Measurements from ENCODE around the gene MAP2K4. TPM values are rescaled to one million over a fixed set of nuclear protein-coding genes. Genes with fewer than 3 reads are reported as not detected.

MAP2K4 gene
- total and polyA plus RNA-seq, 2 donors (not counting 1 experiment from before 2014, with no cell fraction given) = 6.2 to 44.8 TPM

GRCh38 chr17:12114686-12115418, 94.2 kb downstream of the MAP2K4 start:
- TF ChIP-seq EZH2 (IDR thresholded peaks at IDR 0.05; ENCODE audit: borderline replicate concordance, insufficient read depth, low read depth, low read length, poor library complexity, severe bottlenecking) = no peak
- no peak for TF ChIP-seq CTCF (IDR thresholded peaks at IDR 0.05)
- H3K9me3 Mint-ChIP-seq (ENCODE audit: insufficient read depth) = no peaks in the 10 kb centered on the region
- ChIA-PET POLR2A (no interaction called here), CTCF (no interaction called here)
- H3K27me3 ChIP-seq (replicated peaks in 1 of 4; ENCODE audit: control extremely low read depth in 1 of 4, control insufficient read depth in 3 of 4, insufficient read depth in 4 of 4, low read length in 3 of 4) = no peaks in the 10 kb centered on the region
- H3K4me2 ChIP-seq (replicated peaks; ENCODE audit: low read depth, low read length, poor library complexity, severe bottlenecking) = no peak overlapping the region
- no peak overlapping the region for H3K27ac Mint-ChIP-seq
- H4K20me1 ChIP-seq (ENCODE audit: control insufficient read depth, insufficient read depth, low read length, poor library complexity, severe bottlenecking) = no peaks in the 10 kb centered on the region
- no peak overlapping the region for H3K4me3 ChIP-seq (ENCODE audit: control extremely low read depth in 1 of 5, extremely low read depth in 1 of 5, insufficient read depth in 1 of 5, low read depth in 2 of 5, low read length in 4 of 5)
- intact Hi-C loops (cut with micrococcal nuclease) = no loop called here
- DNase-seq (no peak), ATAC-seq (ENCODE audit: low read depth) (no peak)
- no peak overlapping the region for H3K27ac ChIP-seq (ENCODE audit: low read length in 2 of 2)
- H3K79me2 ChIP-seq (ENCODE audit: control insufficient read depth, insufficient read depth, low read length) = no peaks in the 10 kb centered on the region
- WGBS (ENCODE audit: insufficient coverage) = 100% methylated on average over 1 of the region's 3 CpGs
- H3K4me1 Mint-ChIP-seq = peaks cover 2% of the 10 kb centered on the region
- H3K9ac ChIP-seq (ENCODE audit: low read length) = no peak overlapping the region
- no peaks in the 10 kb centered on the region for H3K4me1 ChIP-seq (ENCODE audit: control insufficient read depth in 2 of 2, insufficient read depth in 2 of 2, low read length in 2 of 2)
- no peaks in the 10 kb centered on the region for H3K27me3 Mint-ChIP-seq
- H3K9me3 ChIP-seq (ENCODE audit: control extremely low read depth in 1 of 3, control insufficient read depth in 2 of 3, insufficient read depth in 1 of 3, low read length in 2 of 3) = no peaks in the 10 kb centered on the region
- H3K4me3 Mint-ChIP-seq = no peak overlapping the region
- H3K36me3 ChIP-seq (replicated peaks in 1 of 2; ENCODE audit: control extremely low read depth in 1 of 2, control insufficient read depth in 1 of 2, extremely low read depth in 1 of 2, insufficient read depth in 2 of 2, low read length in 1 of 2) = peaks cover 16 to 54% of the 10 kb centered on the region in 2 experiments
- H2AFZ ChIP-seq (ENCODE audit: insufficient read depth, low read depth, low read length, poor library complexity, severe bottlenecking) = no peak overlapping the region

GRCh38 chr17:12116143-12116542, 95.5 kb downstream of the MAP2K4 start:
- H3K27me3 ChIP-seq (replicated peaks in 1 of 4; ENCODE audit: control extremely low read depth in 1 of 4, control insufficient read depth in 3 of 4, insufficient read depth in 4 of 4, low read length in 3 of 4) = no peaks in the 10 kb centered on the region
- Mint-ChIP-seq H3K9me3 (ENCODE audit: insufficient read depth) (no peaks in the 10 kb centered on the region), H3K27ac (no peak overlapping the region), H3K4me1 (no peaks in the 10 kb centered on the region), H3K4me3 (no peak overlapping the region), H3K27me3 (no peaks in the 10 kb centered on the region)
- DNase-seq (no peak), ATAC-seq (ENCODE audit: low read depth) (no peak)
- H2AFZ ChIP-seq (ENCODE audit: insufficient read depth, low read depth, low read length, poor library complexity, severe bottlenecking) = no peak overlapping the region
- H4K20me1 ChIP-seq (ENCODE audit: control insufficient read depth, insufficient read depth, low read length, poor library complexity, severe bottlenecking) = no peaks in the 10 kb centered on the region
- H3K36me3 ChIP-seq (replicated peaks in 1 of 2; ENCODE audit: control extremely low read depth in 1 of 2, control insufficient read depth in 1 of 2, extremely low read depth in 1 of 2, insufficient read depth in 2 of 2, low read length in 1 of 2) = peaks cover 14 to 51% of the 10 kb centered on the region in 2 experiments
- POLR2A ChIA-PET = no interaction called here
- intact Hi-C loops (cut with micrococcal nuclease) = no loop called here
- H3K4me3 ChIP-seq (ENCODE audit: control extremely low read depth in 1 of 5, extremely low read depth in 1 of 5, insufficient read depth in 1 of 5, low read depth in 2 of 5, low read length in 4 of 5) = no peak overlapping the region
- no peak overlapping the region for H3K4me2 ChIP-seq (replicated peaks; ENCODE audit: low read depth, low read length, poor library complexity, severe bottlenecking)
- CTCF ChIA-PET = no interaction called here
- H3K9me3 ChIP-seq (ENCODE audit: control extremely low read depth in 1 of 3, control insufficient read depth in 2 of 3, insufficient read depth in 1 of 3, low read length in 2 of 3) = no peaks in the 10 kb centered on the region
- TF ChIP-seq CTCF (IDR thresholded peaks at IDR 0.05) = no peak
- TF ChIP-seq EZH2 (IDR thresholded peaks at IDR 0.05; ENCODE audit: borderline replicate concordance, insufficient read depth, low read depth, low read length, poor library complexity, severe bottlenecking) = no peak
- H3K27ac ChIP-seq (ENCODE audit: low read length in 2 of 2) = no peak overlapping the region
- H3K79me2 ChIP-seq (ENCODE audit: control insufficient read depth, insufficient read depth, low read length) = no peaks in the 10 kb centered on the region
- H3K4me1 ChIP-seq (ENCODE audit: control insufficient read depth in 2 of 2, insufficient read depth in 2 of 2, low read length in 2 of 2) = no peaks in the 10 kb centered on the region
- H3K9ac ChIP-seq (ENCODE audit: low read length) = no peak overlapping the region

All from B cell (primary cell).